Measurements from ENCODE around the gene FRMPD2.
"Not testable (repeated sequence)": the region's sequence is repeated elsewhere in the genome, so short reads cannot be mapped to it uniquely, and the experiment has no call there.

FRMPD2 gene

DNA sequence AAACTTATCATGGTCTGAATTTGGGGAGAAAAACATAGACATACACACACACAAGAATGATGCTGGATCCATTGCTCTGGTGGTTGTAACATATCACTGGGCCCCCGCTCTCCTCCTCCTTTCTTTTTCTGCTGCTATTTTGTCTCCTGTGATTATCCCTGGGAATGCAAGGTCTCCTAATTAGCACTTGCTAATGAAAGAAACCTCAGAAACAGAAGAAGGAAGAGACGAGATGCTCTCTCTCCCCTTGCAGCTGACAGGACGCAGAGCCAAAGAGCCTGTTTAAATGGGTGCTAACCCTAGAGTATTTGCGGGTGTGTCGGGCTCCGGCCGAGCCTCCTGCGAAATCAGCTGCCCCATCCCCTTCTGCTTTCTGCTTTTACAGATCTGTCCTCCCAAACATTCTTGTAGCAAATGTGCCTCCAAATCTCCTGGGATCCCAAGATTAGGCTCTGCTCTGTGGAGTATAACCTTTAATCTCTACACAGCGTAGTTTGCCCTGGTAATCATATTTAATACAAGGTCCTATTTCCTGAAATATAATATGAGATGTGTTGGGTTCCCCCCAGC lies 81.5 kb downstream of the FRMPD2 start:
- TF ChIP-seq, protein P1, sequence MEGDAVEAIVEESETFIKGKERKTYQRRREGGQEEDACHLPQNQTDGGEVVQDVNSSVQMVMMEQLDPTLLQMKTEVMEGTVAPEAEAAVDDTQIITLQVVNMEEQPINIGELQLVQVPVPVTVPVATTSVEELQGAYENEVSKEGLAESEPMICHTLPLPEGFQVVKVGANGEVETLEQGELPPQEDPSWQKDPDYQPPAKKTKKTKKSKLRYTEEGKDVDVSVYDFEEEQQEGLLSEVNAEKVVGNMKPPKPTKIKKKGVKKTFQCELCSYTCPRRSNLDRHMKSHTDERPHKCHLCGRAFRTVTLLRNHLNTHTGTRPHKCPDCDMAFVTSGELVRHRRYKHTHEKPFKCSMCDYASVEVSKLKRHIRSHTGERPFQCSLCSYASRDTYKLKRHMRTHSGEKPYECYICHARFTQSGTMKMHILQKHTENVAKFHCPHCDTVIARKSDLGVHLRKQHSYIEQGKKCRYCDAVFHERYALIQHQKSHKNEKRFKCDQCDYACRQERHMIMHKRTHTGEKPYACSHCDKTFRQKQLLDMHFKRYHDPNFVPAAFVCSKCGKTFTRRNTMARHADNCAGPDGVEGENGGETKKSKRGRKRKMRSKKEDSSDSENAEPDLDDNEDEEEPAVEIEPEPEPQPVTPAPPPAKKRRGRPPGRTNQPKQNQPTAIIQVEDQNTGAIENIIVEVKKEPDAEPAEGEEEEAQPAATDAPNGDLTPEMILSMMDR (IDR thresholded peaks at IDR 0.05; ENCODE audit: low read depth, low read length): no peak
- no peaks in the 10 kb centered on the region for H3K27me3 ChIP-seq

DNA sequence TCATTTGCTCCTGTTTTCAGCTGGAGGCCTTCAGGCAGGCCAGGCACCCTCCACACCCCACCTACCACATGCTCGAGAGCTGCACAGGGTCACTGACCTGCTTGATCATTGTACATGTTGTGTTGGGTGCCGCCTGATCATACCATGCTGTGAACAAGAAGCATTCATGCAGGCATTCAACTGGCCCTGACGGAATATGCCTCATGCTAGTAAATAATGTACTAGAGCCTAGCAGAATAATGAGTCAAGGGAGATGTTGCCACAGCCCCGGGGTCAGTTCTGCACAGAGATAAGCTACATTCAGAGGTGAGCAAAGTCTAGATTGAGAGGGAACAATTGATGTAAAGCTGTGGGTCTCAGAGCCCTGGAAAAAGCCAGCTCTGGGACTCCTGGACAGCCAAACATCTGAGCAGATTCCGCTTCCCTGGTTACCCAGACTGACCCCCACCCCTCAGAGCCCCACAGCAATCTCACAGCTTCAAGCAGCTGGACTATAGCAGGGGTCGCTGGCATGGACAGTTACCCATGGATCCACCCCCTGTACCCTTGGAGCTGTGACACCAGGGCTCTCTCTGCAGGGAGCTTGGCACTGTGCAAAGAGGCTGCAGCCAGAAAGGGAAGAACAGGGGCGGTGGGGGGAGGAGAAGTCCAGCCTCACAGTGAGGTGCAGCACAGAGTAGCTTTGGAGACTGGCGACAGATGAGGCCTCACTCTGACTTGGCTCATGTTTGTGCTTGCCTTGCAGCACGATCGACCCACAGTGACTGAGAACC lies 86.6 kb downstream of the FRMPD2 start:
- no peak for DNase-seq
- TF ChIP-seq, protein P1 (IDR thresholded peaks at IDR 0.05; ENCODE audit: low read depth, low read length): no peak
- no peaks in the 10 kb centered on the region for H3K36me3 ChIP-seq
- H3K9me3 ChIP-seq: no peaks in the 10 kb centered on the region
- peaks cover 13% of the 10 kb centered on the region; the same call in 1 of the 2 replicates for H3K27me3 ChIP-seq
- no peaks in the 10 kb centered on the region for H3K4me1 ChIP-seq
- H3K4me3 ChIP-seq (ENCODE audit: low read depth, low read length): no peak overlapping the region

More for the DNA sequence above, 81.5 kb downstream of the FRMPD2 start:
- DNase-seq: no peak
- no peaks in the 10 kb centered on the region for H3K4me1 ChIP-seq
- no peak overlapping the region for H3K4me3 ChIP-seq (ENCODE audit: low read depth, low read length)
- H3K9me3 ChIP-seq: no peaks in the 10 kb centered on the region
- H3K36me3 ChIP-seq: no peaks in the 10 kb centered on the region

DNA sequence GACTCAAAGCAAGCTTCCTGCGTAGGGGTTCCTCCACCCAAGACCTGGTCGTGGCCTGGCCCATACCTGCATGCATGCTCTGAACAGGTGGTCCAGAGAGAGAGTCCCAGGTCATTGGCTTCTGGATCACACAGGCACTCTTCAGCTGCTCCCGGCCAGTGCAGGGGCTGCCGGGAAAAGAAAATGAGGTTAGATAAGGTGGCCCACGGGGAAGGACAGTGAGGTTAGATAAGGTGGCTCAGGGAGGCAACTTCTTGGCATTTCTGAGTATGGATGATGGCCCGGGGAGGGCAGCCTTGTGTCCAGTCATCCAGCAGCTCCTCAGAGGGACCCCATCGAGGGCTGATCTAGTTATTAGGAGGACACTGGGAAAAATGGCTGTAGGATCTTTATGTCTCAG lies 87.4 kb downstream of the FRMPD2 start:
- Histone ChIP-seq H3K9me3 (no peaks in the 10 kb centered on the region), H3K4me1 (no peaks in the 10 kb centered on the region), H3K27me3 (peaks cover 13% of the 10 kb centered on the region; the same call in 1 of the 2 replicates), H3K36me3 (no peaks in the 10 kb centered on the region), H3K4me3 (ENCODE audit: low read depth, low read length) (no peak overlapping the region)
- DNase-seq: no peak
- TF ChIP-seq, protein P1 (IDR thresholded peaks at IDR 0.05; ENCODE audit: low read depth, low read length): no peak

DNA sequence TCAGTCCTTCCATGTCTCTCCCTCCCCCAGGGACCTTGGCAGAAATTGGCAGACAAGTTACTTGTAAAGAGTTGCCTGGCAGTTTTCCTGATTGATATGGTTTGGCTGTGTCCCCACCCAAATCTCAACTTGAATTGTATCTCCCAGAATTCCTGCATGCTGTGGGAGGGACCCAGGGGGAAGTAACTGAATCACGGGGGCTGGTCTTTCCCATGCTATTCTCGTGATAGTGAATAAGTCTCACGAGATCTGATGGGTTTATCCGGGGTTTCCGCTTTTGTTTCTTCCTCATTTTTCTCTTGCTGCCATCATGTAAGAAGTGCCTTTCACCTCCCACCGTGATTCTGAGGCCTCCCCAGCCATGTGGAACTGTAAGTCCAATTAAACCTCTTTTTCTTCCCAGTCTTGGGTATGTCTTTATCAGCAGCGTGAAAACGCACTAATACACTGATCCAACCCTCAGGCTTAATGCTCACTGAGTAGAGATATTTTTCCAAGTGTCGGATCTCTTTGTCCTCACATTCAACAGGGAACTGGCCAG lies 88.2 kb downstream of the FRMPD2 start:
- not testable (repeated sequence) for DNase-seq; H3K9me3 ChIP-seq; H3K4me3 ChIP-seq (ENCODE audit: low read depth, low read length); H3K4me1 ChIP-seq; H3K36me3 ChIP-seq
- peaks cover 13% of the 10 kb centered on the region; the same call in 1 of the 2 replicates for H3K27me3 ChIP-seq

DNA sequence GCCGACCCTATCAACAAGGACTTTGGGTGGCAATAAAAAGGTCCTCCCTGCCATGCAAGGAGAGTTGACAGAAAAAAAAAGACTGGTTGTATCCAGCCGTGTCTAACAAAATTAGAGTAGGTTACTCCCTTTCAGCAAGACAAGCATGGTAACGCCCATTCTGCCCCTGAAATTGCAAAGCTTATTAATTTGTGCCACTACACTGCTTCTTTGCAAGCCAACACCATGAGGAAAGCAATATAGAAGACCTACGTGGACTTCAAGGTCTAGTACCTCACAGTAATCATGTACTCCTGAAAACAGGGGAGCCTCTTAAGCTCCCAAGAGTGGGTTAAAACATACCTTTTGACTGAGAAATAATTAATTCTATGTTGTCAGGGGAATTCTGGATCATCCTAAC lies 90.3 kb downstream of the FRMPD2 start:
- Histone ChIP-seq H3K4me1 (no peaks in the 10 kb centered on the region), H3K4me3 (ENCODE audit: low read depth, low read length) (no peak overlapping the region), H3K36me3 (no peaks in the 10 kb centered on the region), H3K27me3 (peaks cover 13% of the 10 kb centered on the region; the same call in 1 of the 2 replicates), H3K9me3 (no peaks in the 10 kb centered on the region)
- TF ChIP-seq, protein P1 (IDR thresholded peaks at IDR 0.05; ENCODE audit: low read depth, low read length): no peak
- no peak for DNase-seq

DNA sequence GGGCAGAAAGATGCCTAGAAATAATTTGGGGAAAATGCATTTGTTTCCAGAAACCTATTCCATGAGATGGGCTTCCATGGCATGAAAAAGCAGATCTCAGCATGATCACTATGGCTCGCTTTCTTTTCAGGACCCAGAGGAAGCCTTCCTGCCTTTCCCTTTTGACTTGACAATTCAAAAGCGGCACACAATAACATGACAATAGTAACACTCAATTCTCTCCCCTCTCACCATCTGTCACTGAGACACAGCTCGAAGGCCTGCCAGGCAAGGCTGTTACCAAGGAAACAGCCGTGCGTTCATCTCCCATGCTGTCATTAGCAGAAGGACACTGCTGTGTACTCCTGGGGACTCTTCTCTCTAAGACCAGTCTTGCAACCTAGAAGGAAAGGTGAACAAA lies 101.8 kb downstream of the FRMPD2 start:
- DNase-seq; H3K4me3 ChIP-seq (ENCODE audit: low read depth, low read length); H3K27me3 ChIP-seq; H3K36me3 ChIP-seq; H3K4me1 ChIP-seq; H3K9me3 ChIP-seq: not testable (repeated sequence)

DNA sequence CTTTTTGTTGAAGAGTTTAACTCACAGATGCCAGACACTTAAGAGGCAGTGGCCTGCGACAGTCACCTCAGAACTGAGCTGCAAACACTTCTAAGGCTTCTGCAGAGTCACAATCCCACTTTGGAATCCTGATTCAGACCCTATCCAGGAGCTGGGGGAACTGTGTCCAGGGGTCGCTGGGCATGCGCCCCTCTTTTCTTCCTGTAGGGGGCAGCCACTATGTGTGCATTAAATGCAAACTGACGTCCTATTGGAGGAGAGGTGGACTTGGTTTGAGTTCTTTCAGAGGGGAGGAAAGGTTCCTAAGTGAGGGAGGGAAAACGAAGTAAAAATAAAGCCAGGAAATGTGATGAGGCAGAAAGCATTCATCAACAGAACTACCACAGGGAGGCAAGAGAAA lies 113.8 kb downstream of the FRMPD2 start:
- H3K27me3 ChIP-seq; H3K9me3 ChIP-seq; H3K4me1 ChIP-seq; H3K36me3 ChIP-seq; H3K4me3 ChIP-seq (ENCODE audit: low read depth, low read length): not testable (repeated sequence)
- DNase-seq: peak; percentile 34

DNA sequence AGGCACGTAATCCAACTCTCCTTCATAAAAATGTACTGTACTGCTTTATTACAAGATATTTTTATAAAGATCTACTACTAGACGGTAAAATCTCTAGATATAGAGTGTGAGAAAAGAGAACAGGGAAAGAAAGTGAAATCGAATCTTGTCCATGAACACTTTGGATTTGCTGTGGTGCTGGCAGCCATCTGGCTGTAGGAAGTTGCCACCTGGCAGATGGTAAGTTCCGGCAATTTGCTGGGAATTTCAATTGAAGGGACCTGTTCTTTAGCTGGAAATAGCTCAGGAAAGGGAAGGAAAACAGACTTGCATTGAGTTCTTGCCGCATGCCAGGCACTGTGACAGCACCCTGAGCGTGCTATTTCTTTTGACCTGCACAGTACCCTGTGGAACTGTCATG lies 114.3 kb downstream of the FRMPD2 start:
- H3K4me3 ChIP-seq (ENCODE audit: low read depth, low read length); H3K4me1 ChIP-seq; H3K9me3 ChIP-seq; H3K27me3 ChIP-seq; H3K36me3 ChIP-seq; DNase-seq: not testable (repeated sequence)

DNA sequence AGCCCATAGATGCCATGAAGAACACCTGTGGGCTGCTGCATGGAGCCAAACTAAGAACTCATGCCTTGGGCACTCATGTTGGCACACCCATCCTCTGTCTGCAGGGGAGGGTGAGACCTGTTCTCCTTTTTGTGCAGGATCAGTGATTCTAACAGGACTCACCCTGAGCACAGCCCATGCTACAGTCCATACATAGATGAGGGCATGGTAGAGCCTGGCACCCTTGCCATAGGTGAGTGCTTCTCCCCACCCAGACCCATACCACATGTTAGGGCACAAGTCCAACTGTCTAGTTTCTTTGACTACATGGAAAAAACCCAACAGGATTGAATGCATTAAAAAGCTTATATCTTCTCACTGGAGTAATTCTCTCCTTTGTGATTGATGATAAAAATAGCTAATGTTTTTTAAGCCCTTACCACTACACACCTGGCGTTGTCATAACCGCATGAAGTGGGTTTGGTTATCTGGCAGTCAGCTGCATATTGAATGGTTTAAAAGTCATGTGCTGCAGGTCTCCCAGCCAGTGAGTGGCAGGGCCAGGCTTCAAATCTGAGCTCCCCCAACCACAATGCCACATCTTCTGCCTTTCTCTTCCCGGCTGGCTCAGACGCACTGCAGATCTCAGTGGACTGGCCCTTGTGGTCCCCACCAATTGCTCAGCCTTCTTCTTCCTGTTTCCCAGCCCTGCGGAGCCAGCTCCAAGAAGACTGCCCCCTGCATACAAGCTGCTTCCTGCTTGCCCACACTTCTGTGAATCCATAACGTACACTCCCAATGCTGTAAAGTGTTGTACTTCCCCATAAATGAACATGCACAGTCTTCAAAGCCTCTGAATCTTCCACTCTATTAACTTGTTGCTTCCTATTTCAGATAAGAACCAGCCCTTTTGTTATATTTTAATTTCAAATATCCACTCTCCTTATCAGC lies 120.0 kb downstream of the FRMPD2 start:
- not testable (repeated sequence) for H3K4me1 ChIP-seq; H3K27me3 ChIP-seq; DNase-seq; H3K4me3 ChIP-seq (ENCODE audit: low read depth, low read length); H3K36me3 ChIP-seq; H3K9me3 ChIP-seq

DNA sequence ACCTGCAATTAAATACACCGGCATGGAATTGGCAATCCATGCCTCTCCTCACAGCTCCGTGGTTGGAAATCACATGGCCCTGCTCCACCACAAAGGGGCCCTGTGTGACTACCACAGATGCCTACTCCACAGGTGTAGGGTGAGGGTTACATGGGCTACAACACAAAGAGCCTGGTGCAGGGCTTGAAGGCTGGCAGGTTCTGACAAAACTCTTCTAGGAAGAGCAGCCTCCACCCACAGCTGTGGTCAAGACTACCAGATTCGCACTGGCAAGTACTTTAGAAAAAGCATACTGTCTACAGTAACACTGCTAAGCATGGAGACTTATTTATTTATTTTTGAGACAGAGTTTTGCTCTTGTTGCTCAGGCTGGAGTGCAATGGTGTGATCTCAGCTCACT lies 126.9 kb downstream of the FRMPD2 start:
- not testable (repeated sequence) for H3K27me3 ChIP-seq; H3K4me3 ChIP-seq (ENCODE audit: low read depth, low read length); DNase-seq; H3K36me3 ChIP-seq; H3K4me1 ChIP-seq; H3K9me3 ChIP-seq
